GM18873 (cell line): ENCODE measurements around the gene SKIC2.

Experiments
- ATAC-seq: cut with Tn5 transposase; IDR thresholded peaks from one replicate; pipeline ENCODE4 v1.9.1; 2021; ENCODE audit warnings: mild to moderate bottlenecking, moderate library complexity, moderate number of reproducible peaks; ENCODE audit not compliant: unreplicated experiment, low FRiP score

Gene SKIC2

GRCh38 chr6:31945154-31945506 is 13.8 kb upstream of the SKIC2 start:
- ATAC-seq: no peak

- ATAC-seq: no peak
Observed at GRCh38 chr6:31945507-31946369, 13.2 kb upstream of the SKIC2 start, which contains the start of gene CFB. Gene CFB (plus strand): TSS chr6:31946095. CDS start chr6:31946222, 127 bp downstream.

DNA sequence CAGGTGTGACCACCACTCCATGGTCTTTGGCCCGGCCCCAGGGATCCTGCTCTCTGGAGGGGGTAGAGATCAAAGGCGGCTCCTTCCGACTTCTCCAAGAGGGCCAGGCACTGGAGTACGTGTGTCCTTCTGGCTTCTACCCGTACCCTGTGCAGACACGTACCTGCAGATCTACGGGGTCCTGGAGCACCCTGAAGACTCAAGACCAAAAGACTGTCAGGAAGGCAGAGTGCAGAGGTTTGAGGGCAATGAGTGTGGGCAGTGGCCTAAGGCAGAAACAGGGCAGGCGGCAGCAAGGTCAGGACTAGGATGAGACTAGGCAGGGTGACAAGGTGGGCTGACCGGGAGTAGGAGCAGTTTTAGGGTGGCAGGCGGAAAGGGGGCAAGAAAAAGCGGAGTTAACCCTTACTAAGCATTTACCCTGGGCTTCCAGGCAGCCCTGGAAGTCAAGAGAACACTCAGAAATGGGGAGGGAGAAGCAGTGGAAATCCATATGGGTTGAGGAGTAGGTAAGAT is 12.5 kb upstream of the SKIC2 start:
- no peak for ATAC-seq

DNA sequence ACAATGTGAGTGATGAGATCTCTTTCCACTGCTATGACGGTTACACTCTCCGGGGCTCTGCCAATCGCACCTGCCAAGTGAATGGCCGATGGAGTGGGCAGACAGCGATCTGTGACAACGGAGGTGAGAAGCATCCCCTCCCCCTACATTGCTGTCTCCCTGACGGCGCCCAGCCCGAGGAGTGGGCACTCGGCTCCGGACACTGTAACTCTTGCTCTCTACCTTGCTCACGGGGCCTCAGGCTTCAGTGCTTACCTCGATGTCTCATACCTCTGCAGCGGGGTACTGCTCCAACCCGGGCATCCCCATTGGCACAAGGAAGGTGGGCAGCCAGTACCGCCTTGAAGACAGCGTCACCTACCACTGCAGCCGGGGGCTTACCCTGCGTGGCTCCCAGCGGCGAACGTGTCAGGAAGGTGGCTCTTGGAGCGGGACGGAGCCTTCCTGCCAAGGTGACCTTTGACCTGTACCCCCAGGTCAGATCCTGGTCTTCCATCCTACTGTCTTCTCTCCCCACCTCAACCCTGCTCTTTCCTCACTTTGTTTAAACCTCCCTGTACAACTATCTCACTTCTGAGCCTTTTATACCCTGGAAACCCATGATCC is 11.8 kb upstream of the SKIC2 start:
- ATAC-seq: no peak

GRCh38 chr6:31947864-31948263 is 11.1 kb upstream of the SKIC2 start:
- no peak for ATAC-seq

GRCh38 chr6:31948306-31948705 is 10.7 kb upstream of the SKIC2 start:
- ATAC-seq: no peak

DNA sequence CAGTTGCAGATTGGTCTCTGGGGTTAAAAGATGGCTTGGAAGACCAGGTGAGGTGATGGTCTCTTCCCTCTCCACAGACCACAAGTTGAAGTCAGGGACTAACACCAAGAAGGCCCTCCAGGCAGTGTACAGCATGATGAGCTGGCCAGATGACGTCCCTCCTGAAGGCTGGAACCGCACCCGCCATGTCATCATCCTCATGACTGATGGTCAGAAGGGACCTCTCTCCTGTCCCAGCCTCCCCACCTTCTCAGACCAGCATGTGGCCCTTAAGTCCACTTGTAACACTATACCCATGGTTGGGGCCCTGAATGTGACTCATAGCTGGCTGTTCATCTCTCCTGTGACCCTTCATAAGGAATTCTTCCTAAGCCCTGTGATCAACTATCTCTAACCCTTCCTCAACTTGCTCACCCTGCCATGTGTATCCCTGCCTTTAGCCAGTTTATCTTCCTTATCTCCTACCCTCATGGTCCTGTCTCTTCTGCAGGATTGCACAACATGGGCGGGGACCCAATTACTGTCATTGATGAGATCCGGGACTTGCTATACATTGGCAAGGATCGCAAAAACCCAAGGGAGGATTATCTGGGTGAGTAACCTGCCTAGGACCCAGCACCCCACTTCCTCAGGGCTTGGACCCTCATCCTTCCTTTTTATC is 10.1 kb upstream of the SKIC2 start:
- no peak for ATAC-seq

DNA sequence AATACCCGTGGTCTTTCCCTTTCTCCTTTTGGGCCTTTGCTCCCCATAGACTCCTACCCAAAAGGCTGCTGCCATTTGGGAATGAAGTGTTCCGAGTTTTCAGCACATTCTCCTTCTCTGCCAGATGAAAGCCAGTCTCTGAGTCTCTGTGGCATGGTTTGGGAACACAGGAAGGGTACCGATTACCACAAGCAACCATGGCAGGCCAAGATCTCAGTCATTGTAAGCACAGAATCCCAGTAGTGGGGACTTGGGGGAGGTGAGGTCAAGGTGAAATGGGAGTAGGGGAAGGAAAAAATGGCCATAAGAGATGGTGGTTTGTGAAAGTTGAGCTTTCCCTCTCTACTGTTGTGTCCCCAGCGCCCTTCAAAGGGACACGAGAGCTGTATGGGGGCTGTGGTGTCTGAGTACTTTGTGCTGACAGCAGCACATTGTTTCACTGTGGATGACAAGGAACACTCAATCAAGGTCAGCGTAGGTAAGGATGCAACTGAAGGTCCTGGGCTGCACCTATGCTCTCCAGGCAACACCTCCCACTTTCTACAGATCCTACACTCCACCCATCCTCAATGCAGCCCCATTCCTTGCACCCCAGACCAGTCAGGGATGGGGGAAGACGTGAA is 8.9 kb upstream of the SKIC2 start:
- no peak for ATAC-seq

GRCh38 chr6:31952140-31952805 is 6.7 kb upstream of the SKIC2 start:
- no peak for ATAC-seq

GRCh38 chr6:31952890-31953289 is 6.1 kb upstream of the SKIC2 start:
- no peak for ATAC-seq

DNA sequence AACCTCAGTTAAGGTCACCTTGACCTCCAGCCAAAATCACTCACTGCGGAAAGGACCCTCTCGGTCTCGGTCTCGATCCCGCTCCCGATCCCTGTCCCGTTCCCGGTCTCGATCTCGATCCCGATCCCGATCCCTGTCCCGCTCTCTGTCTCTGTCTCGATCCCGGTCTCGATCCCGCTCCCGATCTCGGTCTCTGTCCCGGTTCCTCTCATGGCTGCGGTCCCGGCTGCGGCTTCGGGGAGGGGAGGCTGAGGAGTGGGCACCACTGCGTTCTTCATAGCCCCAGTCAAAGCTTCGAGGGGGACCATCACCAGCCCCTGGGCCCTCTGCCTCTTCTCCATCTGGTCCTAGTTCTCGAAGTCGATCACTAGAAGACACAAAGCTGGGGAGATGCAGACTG is 4.5 kb upstream of the SKIC2 start:
- ATAC-seq: no peak

DNA sequence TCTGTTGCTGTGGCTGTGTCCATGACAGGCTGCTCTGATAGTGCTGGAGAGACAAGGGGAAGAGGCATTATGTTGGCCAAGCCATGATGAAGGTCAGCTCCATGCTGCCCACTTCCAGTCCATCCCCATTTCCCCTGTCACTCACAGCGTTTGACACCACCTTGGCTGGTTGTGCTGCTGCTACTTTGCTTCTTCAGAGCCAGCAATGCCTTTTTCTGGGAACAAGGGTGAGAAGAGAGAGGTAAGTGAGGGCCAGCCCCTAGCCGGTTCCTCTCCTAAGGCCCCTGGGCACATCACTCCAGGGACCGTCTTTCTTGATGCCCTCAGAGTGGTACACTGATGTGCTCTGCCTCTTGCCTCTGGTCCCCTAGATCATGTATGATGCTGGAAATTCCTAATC is 2.2 kb upstream of the SKIC2 start:
- no peak for ATAC-seq

- peak; percentile 9 for ATAC-seq
Observed at GRCh38 chr6:31958412-31958740, 599 bp upstream of the SKIC2 start.

- ATAC-seq: no peak
Observed at GRCh38 chr6:31961616-31962015, 2.6 kb downstream of the SKIC2 start.

GRCh38 chr6:31963921-31964320 is 4.9 kb downstream of the SKIC2 start:
- ATAC-seq: no peak

DNA sequence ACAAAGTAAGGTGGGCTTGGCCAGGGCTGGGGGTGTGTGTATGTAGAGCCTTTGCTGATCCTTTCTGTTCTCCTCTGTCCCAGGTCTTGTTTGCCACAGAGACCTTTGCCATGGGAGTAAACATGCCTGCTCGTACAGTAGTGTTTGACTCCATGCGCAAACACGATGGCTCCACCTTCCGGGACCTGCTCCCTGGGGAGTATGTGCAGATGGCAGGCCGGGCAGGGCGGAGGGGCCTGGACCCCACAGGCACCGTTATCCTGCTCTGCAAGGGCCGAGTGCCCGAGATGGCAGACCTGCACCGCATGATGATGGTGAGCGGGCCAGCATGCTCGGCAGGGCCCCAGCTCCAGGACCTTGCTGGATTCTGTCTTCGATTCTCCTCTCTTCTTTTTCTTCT is 6.7 kb downstream of the SKIC2 start:
- no peak for ATAC-seq

DNA sequence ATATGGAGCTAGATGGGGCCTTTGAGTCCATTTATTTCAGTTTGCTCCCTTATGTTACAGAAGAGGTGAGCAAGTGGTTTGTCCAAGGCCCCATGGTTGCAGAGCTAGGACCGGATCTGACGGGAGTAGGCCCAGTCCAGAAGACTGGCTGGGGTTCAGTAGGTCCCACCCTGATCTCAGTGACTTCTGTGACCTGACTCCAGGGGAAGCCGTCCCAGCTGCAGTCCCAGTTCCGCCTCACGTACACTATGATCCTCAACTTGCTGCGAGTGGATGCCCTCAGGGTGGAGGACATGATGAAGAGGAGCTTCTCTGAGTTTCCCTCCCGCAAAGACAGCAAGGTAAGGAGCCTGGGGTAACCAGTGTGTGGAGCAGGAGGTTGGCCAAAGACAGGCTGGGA is 7.5 kb downstream of the SKIC2 start:
- ATAC-seq: no peak

DNA sequence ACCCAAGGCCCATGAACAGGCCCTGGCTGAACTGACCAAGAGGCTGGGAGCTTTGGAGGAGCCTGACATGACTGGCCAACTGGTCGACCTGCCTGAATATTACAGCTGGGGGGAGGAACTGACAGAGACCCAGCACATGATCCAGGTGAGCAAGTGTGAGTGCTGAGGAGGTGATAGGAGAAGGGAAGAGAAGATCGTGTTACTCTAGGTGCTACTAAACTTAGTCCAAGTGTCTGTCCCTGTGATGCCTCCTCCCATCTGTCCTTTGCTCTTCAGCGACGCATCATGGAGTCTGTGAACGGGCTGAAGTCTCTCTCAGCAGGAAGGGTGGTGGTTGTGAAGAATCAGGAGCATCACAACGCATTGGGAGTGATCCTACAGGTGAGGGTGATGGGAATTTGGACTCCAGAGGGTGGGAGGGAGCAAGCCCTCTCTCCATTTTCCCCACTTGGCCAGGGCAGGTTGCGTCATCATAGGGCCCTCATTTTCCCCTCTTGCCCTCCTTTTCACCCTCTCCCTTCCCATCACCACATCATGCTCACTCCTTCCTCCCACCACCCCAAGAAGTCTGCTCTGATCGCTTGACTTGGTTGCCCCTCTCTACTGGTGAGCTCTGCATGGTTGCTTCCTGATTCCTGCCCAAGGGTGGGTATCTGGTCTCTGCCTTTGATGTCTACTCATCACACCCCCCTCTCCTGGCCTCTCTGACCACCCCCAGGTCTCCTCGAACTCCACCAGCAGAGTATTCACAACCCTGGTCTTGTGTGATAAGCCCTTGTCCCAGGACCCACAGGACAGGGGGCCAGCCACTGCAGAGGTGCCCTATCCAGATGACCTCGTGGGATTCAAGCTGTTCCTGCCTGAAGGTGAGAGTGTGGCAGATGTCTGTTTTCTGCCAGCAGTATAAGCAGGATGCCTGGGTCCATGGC is 8.3 kb downstream of the SKIC2 start:
- no peak for ATAC-seq

GRCh38 chr6:31967926-31968320 is 8.9 kb downstream of the SKIC2 start:
- no peak for ATAC-seq

DNA sequence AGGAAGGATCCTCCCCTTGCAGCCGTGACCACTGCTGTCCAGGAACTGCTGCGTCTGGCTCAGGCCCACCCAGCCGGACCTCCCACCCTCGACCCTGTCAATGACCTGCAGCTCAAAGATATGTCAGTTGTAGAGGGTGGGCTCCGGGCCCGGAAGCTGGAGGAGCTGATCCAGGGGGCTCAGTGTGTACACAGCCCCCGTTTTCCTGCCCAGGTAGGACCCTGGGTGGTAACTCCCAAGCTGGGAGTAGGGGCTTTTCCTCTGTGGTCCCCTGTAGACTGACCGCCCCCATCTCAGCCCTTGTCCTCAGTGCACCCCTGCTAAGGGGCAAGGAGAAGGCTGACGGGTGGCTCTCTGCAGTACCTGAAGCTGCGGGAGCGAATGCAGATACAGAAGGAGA is 9.4 kb downstream of the SKIC2 start:
- ATAC-seq: no peak
